GM21786 (cell line): ENCODE results near the gene ZSWIM6.

Experiments used
- ATAC-seq: cut with Tn5 transposase; IDR thresholded peaks from one replicate; pipeline ENCODE4 v1.9.1; 2021; ENCODE audit not compliant: unreplicated experiment

The ZSWIM6 gene

GRCh38 chr5:61357745-61358144 is 25.7 kb downstream of the ZSWIM6 start:
- no peak for ATAC-seq

DNA sequence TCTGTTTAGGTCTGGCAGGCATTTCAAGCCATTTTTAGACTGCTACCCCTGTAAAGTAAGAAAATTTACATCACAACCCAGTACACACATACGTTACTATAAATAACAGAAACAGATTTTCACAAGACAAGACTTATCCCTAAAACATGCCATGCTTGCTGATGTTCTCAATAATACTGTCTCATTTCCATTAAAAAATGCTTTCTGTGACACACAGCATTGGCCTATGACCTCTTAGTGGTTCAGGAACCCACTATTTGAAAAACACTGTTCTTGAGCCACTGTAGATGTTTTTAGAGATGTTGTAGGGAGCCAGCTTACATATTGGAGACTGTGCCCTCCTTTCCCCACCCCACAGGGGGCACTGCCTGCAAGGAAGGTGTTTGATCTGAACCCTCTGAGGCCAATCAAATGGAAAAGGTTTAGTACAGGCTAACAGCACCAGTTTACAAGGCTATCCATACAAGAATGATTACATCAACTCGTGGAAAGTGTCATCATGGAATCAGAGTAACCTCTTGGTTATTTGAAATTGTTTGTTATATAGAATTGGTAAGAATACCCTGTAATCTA is 30.8 kb downstream of the ZSWIM6 start:
- no peak for ATAC-seq

DNA sequence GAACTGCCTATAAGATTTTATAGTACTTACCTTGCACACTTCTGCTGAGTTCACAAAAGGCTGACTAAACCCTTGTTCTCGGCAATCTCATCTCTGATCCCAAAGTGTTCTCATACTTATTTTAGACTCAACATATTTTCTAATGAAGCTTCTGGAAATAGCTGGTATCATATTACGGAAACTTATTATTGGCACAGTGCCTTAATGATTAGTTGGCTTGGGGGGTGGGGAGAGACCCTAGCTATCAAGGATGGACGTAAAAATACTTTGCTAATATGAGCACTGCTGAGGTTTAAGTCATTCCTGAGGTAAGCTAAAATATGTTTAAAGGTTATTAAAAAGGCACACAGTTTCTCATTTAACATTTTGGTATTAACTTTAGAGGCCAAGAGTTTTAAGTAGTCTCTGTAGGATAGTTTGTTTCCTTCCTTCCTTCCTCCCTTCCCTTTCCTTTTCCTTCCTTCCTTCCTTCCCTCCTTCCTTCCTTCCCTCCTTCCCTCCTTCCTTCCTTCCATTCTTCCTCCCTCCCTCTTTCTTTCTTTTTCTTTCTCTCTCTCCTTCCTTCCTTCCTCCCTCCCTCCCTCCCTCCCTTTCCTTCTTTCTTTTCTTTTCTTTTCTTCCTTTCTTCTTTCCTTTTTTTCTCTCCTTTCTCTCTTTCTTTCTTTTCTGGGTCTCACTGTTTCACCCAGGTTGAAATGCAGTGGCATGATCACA is 31.5 kb downstream of the ZSWIM6 start:
- ATAC-seq: no peak

DNA sequence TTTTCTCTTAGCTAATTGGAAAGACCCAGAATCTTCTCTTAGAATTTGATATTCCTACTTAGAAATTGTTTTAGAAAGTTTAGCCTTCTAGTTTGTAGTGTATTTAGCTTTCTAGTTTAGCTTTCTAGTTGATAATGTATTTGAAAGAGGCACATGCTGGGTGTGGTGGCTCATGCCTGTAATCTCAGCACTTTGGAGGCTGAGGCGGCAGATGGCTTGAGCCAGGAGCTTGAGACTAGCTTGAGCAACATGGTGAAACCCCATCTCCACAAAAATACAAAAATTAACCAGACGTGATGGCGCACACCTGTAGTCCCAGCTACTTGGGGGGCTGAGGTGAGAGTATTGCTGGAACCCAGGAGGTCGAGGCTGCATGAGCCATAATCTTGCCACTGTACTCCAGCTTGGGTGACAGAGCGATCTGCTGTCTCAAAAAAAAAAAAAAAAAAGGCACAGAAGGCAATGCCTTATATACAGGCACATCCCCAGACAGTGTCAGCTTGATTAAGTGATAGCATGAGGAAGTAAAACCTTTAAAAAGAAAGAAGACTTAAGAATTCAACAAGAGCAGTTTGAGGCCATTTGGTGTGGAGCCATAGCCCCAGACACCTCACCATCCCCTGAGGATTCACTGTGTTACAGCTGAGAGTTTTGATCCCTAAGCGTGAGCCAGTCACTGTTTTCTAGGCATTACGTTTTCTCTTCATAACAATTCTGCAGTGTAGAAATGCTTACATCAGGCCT is 34.6 kb downstream of the ZSWIM6 start:
- ATAC-seq: no peak

DNA sequence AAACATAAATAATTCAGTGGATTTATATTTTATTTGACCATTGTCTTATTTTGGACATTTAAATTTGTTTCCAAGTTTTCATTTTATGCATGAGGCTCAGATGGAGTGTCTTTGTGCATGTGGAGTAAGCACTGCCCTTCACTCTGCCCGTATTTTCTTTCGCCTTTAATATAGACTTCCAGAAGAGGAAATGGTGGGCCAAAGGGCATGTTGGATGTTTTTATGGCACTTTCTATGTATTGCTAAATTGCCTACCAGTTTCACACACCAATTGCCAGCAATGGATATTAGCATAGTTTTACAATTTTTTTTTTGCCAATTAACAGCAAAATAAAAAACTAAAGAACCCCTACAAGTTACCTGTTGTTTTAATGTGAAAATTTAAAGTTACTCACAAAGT is 38.4 kb downstream of the ZSWIM6 start:
- ATAC-seq: no peak

- no peak for ATAC-seq
Measured at GRCh38 chr5:61371474-61371873, 39.4 kb downstream of the ZSWIM6 start.

DNA sequence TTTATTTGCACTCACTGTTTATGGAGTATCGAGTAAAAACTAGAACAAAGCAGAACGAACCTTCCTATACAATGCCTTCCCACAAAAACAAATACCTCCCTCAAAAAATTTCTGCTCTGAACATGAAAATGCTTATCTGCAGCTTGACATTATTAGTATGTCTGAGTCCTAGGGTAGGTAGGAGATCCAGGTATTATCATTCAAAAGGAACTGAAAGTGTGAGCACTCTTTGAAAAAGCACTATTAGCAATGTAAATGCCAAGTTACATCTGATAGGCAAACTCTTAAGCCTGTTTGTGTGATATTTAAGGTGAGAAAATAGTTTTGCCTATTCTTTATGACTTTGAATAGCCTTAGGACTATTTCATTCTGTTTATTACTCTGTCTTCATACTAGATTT is 47.6 kb downstream of the ZSWIM6 start:
- no peak for ATAC-seq

DNA sequence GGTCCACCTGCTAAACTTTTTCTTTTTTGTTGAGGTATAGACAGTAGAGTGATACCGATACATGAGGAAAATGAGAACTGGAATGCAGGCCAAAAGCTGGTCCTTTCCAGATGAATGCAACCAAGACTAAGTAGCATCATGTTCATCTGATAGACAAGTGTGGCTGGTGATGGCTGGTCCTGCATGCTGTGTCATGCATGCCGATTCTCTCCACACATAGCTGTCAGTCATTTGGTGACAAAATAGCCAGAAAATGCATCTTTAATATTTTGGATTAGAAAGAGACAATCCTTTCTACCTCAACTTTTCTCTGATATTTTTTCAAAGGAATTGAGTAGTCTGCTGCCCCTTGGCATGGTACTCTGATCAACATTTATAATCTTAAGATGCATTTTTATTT is 49.9 kb downstream of the ZSWIM6 start:
- no peak for ATAC-seq

GRCh38 chr5:61385627-61386026 is 53.6 kb downstream of the ZSWIM6 start:
- no peak for ATAC-seq

DNA sequence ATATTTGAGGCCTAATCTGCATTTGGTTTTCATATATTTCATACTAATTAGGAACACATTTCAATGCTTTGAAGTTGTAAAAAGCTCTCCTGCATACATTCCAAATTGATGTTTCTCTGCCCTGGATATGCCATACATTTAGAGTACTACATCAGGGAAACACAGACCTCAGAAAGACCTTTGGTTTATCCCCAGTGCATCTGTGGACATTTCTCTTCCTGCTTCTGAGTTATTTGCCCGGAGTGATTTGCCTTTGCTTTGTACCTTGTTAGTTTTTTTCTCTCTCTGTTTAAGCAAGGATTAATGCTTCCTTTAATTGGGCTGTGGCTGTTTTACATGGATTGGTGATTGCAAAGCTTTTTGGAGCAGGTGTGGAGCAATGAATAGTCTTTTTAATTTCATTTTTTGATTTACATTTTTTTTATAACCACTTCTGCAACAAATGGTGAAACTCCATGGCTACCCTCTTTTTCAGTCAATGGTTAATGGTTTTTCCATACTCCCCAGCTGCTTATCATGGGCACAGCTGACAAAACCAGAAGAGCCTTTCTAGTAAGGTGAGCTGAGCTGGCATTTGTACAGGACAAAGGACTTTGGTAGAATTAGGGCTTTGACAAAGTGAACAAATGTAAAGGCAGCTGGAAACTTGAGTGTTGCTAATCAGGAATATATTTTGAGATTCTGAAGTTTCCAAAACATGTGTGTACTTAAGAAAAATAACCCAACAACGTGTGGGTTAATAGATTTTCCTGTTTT is 54.2 kb downstream of the ZSWIM6 start:
- ATAC-seq: no peak

DNA sequence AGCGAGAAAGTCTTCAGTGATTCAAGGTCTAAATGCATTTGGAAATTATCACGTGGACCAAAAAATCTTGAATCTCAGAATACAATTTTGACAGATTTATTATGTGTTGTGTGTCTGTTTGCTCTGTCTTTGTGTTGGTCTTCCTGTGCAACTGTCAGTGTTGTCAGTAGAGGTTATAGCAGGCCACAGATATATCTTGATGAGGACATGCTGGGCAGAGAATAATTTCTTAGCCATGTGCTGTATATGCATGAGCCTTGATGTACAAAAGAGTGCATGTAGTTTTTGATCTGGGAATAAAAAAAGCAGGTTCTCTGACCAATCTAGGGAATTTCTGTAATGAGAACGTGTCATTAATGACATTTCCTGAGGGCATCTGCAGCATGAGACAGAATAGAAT is 57.6 kb downstream of the ZSWIM6 start:
- no peak for ATAC-seq

- no peak for ATAC-seq
Measured at GRCh38 chr5:61394078-61394704, 62.1 kb downstream of the ZSWIM6 start.

GRCh38 chr5:61394793-61395192 is 62.7 kb downstream of the ZSWIM6 start:
- ATAC-seq: no peak

GRCh38 chr5:61397238-61397637 is 65.2 kb downstream of the ZSWIM6 start:
- no peak for ATAC-seq

GRCh38 chr5:61397937-61398336 is 65.9 kb downstream of the ZSWIM6 start:
- ATAC-seq: no peak

- ATAC-seq: no peak
Measured at GRCh38 chr5:61398440-61398839, 66.4 kb downstream of the ZSWIM6 start.

GRCh38 chr5:61399679-61400078 is 67.6 kb downstream of the ZSWIM6 start:
- no peak for ATAC-seq

DNA sequence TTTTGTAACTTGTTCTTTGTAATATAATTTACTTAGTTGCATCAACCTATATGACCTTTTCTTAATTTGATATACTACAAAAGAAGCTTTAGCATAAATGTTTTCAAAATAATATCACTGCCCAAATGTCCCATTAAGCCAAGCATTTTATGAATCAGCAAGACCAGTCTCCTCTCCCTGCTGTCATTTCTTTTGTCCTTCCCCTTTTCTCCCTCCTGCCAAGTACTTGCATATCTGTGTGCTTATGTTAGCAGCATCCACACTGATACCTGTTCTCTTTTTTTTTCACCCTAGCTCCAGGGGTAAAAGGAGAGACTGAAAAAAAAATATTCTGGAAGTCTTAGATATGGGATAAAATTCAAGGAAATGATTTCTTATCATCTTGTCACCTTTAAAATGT is 69.7 kb downstream of the ZSWIM6 start:
- ATAC-seq: no peak

DNA sequence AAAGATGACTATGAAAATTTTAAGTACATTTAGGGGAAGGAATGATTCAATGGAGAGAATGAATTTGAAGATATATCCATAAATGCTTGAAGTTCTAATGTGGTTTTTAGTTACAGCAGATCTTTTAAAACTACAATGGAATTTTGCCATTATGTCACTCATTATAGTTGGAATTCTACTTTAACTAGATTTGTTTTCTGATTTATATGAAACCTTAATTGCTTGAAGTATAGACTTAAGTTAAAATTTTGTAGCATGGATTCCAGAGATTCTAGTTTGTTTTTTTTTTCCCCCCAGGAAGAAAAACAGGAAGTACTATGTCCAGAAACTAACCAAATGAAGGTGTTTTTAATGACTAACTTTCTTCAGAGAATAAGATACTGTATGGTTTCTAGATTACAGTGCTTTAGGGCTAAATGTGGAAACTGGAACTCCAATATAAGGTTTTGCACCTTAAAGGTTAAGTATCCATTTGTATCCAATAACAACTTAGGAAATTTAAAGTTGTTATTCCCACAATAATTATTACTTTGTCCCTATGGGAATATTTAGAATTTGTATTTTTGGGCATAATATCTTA is 70.3 kb downstream of the ZSWIM6 start:
- ATAC-seq: no peak

DNA sequence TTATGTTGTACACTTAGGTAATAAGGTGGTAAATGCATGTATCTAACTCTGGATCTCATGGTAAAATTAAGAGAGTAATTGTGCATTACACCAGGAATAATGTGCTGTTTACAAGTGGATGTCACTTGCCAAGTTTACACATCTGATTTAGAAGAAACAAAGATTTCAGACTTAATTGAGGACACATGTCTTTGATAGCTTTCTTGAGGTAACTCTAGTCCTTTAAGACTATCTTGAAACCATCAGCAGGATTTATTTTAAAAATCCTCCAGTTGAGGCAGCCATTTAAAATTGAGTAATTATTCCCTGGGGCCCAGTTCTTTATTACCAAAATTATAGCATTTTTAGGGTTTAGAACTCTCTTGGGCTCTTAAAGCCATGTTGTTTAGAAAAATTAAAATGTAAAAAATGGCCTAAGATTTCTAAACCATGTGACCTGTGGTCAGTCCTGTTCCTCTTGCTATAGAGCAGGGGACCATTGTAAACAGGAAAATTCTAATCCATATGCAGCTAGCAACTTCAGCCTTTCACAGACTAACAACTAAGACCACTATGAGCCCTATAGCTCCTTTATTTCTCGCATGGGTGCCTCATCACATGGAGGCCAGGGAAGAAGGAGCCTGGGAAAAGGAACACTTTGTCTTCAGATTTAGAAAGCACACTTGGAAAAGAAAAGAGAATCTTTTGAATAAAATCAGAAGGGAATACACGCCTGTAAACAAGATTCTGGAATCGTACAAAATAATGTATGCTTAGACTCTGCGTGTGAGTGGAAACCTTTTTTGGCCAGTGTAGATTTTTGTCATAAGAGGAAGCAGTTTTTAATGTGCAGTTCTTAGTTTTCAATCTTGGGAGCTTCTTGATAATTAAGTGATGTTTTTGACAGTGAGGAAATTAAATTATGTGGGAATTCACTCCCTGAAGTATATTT is 71.2 kb downstream of the ZSWIM6 start:
- no peak for ATAC-seq
